Neural cell (in vitro differentiated cells): ENCODE data around the gene CRYGN. TPM values are rescaled to one million over a fixed set of nuclear protein-coding genes. Genes with fewer than 3 reads are reported as not detected.

Experiments
- H2AFZ ChIP-seq: fragments of 200-600, 300-800 bp; sonication (generic), shearing (Covaris generic); 2 replicates; pipeline ENCODE4 v1.6.0; 2014; ENCODE audit warnings: low read depth, mild to moderate bottlenecking, antibody characterized with exemption, low read length, moderate library complexity
- H3F3A ChIP-seq: fragments of 200-600 bp; shearing (Covaris generic); 2 replicates; pipeline ENCODE4 v1.6.1; 2016; ENCODE audit warnings: mild to moderate bottlenecking, moderate library complexity, mixed read lengths, antibody characterized with exemption, low read length; ENCODE audit not compliant: insufficient read depth, poor library complexity, severe bottlenecking
- H3K27ac ChIP-seq: fragments of 200-600, 300-800 bp; sonication (generic), shearing (Covaris generic); 2 replicates; pipeline ENCODE4 v1.5.1; 2014; ENCODE audit warnings: mild to moderate bottlenecking, low read length, moderate library complexity
- H3K27me3 ChIP-seq: fragments of 300-800, 200-600 bp; sonication (generic), shearing (Covaris generic); 2 replicates; pipeline ENCODE4 v1.6.0; 2014; ENCODE audit warnings: mild to moderate bottlenecking, low read depth, low read length, moderate library complexity; ENCODE audit not compliant: insufficient read depth
- H3K36me3 ChIP-seq: fragments of 300-800, 200-600 bp; sonication (generic), shearing (Covaris generic); 2 replicates; pipeline ENCODE4 v1.5.1; 2014; ENCODE audit warnings: mild to moderate bottlenecking, antibody characterized with exemption, low read length, moderate library complexity; ENCODE audit not compliant: insufficient read depth
- H3K4me2 ChIP-seq: fragments of 300-800, 200-600 bp; sonication (generic), shearing (Covaris generic); 2 replicates; pipeline ENCODE4 v1.6.0; 2014; ENCODE audit warnings: mild to moderate bottlenecking, low read length
- H3K4me3 ChIP-seq: fragments of 300-800, 200-600 bp; sonication (generic), shearing (Covaris generic); 2 replicates; pipeline ENCODE4 v1.5.1; 2014; ENCODE audit warnings: mild to moderate bottlenecking, low read length, moderate library complexity
- H3K79me2 ChIP-seq: fragments of 200-600 bp; shearing (Covaris generic); replicated peaks from 2 replicates; pipeline ENCODE4 v1.6.0; 2014; ENCODE audit warnings: mild to moderate bottlenecking, low read length, moderate library complexity; ENCODE audit not compliant: insufficient read depth
- H3K9ac ChIP-seq: fragments of 300-800, 200-600 bp; sonication (generic), shearing (Covaris generic); 2 replicates; pipeline ENCODE4 v1.6.1; 2016; ENCODE audit warnings: mild to moderate bottlenecking, low read length, mixed read lengths
- H3K9me2 ChIP-seq: fragments of 200-600 bp; shearing (Covaris generic); 2 replicates; pipeline ENCODE4 v1.6.1; 2016; ENCODE audit warnings: mild to moderate bottlenecking, low read length, mixed read lengths; ENCODE audit not compliant: insufficient read depth
- H3K9me3 ChIP-seq: fragments of 200-600, 300-800 bp; sonication (generic), shearing (Covaris generic); 2 replicates; pipeline ENCODE4 v1.6.1; 2016; ENCODE audit warnings: mild to moderate bottlenecking, mixed run types, low read length, moderate library complexity, mixed read lengths
- H4K20me1 ChIP-seq: fragments of 200-600 bp; shearing (Covaris generic); 2 replicates; pipeline ENCODE4 v1.6.1; 2016; ENCODE audit warnings: mild to moderate bottlenecking, mixed run types; ENCODE audit not compliant: insufficient read depth
- EP300 ChIP-seq: fragments of 450-650 bp; conservative IDR thresholded peaks from 2 replicates; pipeline ENCODE4 v1.6.1; 2014; ENCODE audit warnings: antibody characterized with exemption, mild to moderate bottlenecking, moderate library complexity; ENCODE audit not compliant: poor library complexity, severe bottlenecking
- EZH2 ChIP-seq: fragments of 200-600, 300-800 bp; shearing (Covaris generic), sonication (generic); IDR thresholded peaks from 2 replicates; pipeline ENCODE4 v1.6.1; 2014; ENCODE audit warnings: antibody characterized with exemption, low read length, borderline replicate concordance, mild to moderate bottlenecking; ENCODE audit not compliant: insufficient read depth, poor library complexity, severe bottlenecking
- MXI1 ChIP-seq: fragments of 450-650 bp; conservative IDR thresholded peaks from 2 replicates; pipeline ENCODE4 v1.6.1; 2014; ENCODE audit warnings: antibody characterized with exemption, mild to moderate bottlenecking; ENCODE audit not compliant: poor library complexity, severe bottlenecking
- POLR2AphosphoS5 ChIP-seq: IDR thresholded peaks from 2 replicates; pipeline ENCODE4 v1.6.1; 2012
- RAD21 ChIP-seq: fragments of 450-650 bp; conservative IDR thresholded peaks from 2 replicates; pipeline ENCODE4 v1.6.1; 2014; ENCODE audit warnings: antibody characterized with exemption, mild to moderate bottlenecking, moderate library complexity
- SMC3 ChIP-seq: fragments of 450-650 bp; conservative IDR thresholded peaks from 2 replicates; pipeline ENCODE4 v1.6.1; 2014; ENCODE audit warnings: antibody characterized with exemption, mild to moderate bottlenecking, moderate library complexity; ENCODE audit not compliant: poor library complexity
- TAF1 ChIP-seq: IDR thresholded peaks from 2 replicates; pipeline ENCODE4 v1.6.1; 2012; ENCODE audit warnings: low read depth
- polyA plus RNA-seq: library from polyadenylated mRNA; depleted of rRNA; stranded (reverse); fragments of >200 nt; gene quantifications from 2 replicates; pipeline ENCODE4 v1.2.3, GENCODE V29; 2014
- TF ChIP-seq, protein P1 (sequence below): fragments of 450-650 bp; IDR thresholded peaks from 2 replicates; pipeline ENCODE4 v1.5.1; 2014; ENCODE audit warnings: antibody characterized with exemption, mild to moderate bottlenecking, moderate library complexity; ENCODE audit not compliant: poor library complexity, severe bottlenecking
- TF ChIP-seq, protein P2 (sequence below): IDR thresholded peaks from 2 replicates; pipeline ENCODE4 v1.6.1; 2012; ENCODE audit warnings: borderline replicate concordance

Gene CRYGN
- polyA plus RNA-seq, 1 donor from 2014 or later: not detected

DNA sequence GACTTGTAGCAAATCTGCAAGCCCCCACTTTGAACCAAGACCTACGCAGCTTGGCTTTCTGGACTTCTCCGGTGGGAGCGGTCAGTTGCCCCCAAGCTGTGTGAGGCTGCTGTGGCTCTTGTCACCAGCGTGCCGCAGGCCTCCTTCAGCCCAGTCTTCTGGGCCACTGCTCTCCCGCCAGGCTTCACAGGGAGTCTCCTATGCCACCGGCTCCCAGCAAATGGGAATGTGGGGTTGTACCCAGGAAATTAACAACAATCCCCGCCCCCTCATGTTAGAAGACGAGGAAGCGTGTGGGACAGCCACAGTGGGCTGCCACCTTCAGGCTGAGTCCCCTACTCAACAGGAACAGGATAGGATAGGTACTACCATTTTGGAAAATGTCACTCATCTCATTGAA, 34.4 kb downstream of the CRYGN start:
- Histone ChIP-seq H3K4me3 (no peak overlapping the region), H3K9me2 (no peaks in the 10 kb centered on the region), H3K27ac (no peak overlapping the region)

DNA sequence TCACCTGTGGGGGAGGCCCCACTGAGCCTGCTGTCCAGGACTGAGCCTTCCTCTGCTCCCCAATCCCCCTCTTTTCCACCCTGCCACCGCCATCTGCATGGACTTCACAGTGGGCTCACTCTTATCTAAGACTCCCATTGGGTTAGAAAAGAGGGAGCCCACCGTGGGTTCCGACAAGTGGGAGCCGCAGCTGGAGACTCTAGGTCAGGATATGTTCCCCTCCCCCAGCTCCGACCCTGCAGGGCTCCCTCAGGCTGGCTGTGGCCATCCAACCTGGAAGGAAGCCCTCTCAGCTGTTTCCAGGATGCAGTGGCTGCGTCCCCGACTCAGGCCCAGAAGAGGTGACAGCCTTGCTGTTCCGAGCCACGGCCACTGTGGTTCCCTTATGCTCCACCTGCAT, 34.9 kb downstream of the CRYGN start:
- no peak overlapping the region for H3K9ac ChIP-seq
- no peaks in the 10 kb centered on the region for H4K20me1 ChIP-seq
- no peak overlapping the region for H3K4me2 ChIP-seq
- no peak overlapping the region for H2AFZ ChIP-seq
- no peaks in the 10 kb centered on the region for H3K9me3 ChIP-seq
- no peaks in the 10 kb centered on the region for H3K9me2 ChIP-seq
- no peaks in the 10 kb centered on the region for H3K36me3 ChIP-seq
- H3K27me3 ChIP-seq: peaks cover 6% of the 10 kb centered on the region
- H3K27ac ChIP-seq: no peak overlapping the region
- H3K79me2 ChIP-seq: no peaks in the 10 kb centered on the region
- no peak overlapping the region for H3K4me3 ChIP-seq
- no peak for TF ChIP-seq EP300
- TF ChIP-seq TAF1: no peak
- no peak for TF ChIP-seq EZH2
- TF ChIP-seq RAD21: no peak
- no peak for TF ChIP-seq POLR2AphosphoS5
- TF ChIP-seq SMC3: no peak
- TF ChIP-seq MXI1: no peak
- TF ChIP-seq, protein P1, sequence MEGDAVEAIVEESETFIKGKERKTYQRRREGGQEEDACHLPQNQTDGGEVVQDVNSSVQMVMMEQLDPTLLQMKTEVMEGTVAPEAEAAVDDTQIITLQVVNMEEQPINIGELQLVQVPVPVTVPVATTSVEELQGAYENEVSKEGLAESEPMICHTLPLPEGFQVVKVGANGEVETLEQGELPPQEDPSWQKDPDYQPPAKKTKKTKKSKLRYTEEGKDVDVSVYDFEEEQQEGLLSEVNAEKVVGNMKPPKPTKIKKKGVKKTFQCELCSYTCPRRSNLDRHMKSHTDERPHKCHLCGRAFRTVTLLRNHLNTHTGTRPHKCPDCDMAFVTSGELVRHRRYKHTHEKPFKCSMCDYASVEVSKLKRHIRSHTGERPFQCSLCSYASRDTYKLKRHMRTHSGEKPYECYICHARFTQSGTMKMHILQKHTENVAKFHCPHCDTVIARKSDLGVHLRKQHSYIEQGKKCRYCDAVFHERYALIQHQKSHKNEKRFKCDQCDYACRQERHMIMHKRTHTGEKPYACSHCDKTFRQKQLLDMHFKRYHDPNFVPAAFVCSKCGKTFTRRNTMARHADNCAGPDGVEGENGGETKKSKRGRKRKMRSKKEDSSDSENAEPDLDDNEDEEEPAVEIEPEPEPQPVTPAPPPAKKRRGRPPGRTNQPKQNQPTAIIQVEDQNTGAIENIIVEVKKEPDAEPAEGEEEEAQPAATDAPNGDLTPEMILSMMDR: no peak
- TF ChIP-seq, protein P2, sequence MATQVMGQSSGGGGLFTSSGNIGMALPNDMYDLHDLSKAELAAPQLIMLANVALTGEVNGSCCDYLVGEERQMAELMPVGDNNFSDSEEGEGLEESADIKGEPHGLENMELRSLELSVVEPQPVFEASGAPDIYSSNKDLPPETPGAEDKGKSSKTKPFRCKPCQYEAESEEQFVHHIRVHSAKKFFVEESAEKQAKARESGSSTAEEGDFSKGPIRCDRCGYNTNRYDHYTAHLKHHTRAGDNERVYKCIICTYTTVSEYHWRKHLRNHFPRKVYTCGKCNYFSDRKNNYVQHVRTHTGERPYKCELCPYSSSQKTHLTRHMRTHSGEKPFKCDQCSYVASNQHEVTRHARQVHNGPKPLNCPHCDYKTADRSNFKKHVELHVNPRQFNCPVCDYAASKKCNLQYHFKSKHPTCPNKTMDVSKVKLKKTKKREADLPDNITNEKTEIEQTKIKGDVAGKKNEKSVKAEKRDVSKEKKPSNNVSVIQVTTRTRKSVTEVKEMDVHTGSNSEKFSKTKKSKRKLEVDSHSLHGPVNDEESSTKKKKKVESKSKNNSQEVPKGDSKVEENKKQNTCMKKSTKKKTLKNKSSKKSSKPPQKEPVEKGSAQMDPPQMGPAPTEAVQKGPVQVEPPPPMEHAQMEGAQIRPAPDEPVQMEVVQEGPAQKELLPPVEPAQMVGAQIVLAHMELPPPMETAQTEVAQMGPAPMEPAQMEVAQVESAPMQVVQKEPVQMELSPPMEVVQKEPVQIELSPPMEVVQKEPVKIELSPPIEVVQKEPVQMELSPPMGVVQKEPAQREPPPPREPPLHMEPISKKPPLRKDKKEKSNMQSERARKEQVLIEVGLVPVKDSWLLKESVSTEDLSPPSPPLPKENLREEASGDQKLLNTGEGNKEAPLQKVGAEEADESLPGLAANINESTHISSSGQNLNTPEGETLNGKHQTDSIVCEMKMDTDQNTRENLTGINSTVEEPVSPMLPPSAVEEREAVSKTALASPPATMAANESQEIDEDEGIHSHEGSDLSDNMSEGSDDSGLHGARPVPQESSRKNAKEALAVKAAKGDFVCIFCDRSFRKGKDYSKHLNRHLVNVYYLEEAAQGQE: no peak
- no peaks in the 10 kb centered on the region for H3F3A ChIP-seq

More for the DNA sequence above, 34.4 kb downstream of the CRYGN start:
- Histone ChIP-seq H3K9ac (no peak overlapping the region), H2AFZ (no peak overlapping the region), H3K4me2 (no peak overlapping the region), H3K79me2 (no peaks in the 10 kb centered on the region), H4K20me1 (no peaks in the 10 kb centered on the region), H3F3A (no peaks in the 10 kb centered on the region), H3K27me3 (peaks cover 6% of the 10 kb centered on the region), H3K9me3 (no peaks in the 10 kb centered on the region), H3K36me3 (no peaks in the 10 kb centered on the region)
- no peak for TF ChIP-seq MXI1
